Measurements from ENCODE around the gene SDF2.

DNA sequence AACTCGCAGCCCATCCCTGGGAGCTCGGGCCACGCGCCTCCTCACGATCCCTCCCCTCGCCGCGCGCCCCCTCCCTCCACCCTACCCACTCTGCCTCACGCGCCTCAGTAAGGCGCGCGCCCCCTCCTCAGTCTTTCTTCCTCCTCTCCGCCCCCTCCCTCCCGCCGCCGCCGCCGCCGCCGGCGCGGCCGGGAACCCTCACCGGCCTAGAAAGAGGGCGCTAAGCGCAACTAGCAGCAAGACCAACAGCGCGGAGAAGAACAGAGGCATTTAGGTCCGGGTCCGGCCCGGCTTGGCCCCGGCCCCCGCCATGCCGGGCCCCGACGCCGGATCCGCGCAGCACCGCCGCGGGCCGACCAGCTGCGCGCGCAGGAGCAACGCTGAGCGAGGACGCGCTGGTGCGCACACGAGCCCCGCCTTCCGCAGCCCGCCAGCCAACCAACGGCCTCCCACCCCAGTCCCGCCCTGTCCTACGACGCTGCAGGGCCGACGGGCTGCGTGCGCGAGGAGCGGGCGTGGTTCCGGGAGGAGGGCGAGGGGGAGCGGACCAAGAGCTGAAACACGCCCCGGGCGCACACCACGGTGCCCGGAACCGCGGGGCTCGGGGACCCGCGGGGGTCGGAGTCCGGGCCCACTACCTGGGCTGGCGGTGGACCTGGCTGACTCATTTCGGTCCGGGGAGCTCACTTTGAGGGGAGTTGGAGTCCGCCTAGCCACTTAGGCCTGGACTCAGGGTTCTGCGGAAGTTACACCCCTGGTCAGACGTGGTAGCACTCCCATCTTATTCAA lies 16.7 kb downstream of the SDF2 start, which contains the start of gene BLTP2:
- TF ChIP-seq, protein P1, sequence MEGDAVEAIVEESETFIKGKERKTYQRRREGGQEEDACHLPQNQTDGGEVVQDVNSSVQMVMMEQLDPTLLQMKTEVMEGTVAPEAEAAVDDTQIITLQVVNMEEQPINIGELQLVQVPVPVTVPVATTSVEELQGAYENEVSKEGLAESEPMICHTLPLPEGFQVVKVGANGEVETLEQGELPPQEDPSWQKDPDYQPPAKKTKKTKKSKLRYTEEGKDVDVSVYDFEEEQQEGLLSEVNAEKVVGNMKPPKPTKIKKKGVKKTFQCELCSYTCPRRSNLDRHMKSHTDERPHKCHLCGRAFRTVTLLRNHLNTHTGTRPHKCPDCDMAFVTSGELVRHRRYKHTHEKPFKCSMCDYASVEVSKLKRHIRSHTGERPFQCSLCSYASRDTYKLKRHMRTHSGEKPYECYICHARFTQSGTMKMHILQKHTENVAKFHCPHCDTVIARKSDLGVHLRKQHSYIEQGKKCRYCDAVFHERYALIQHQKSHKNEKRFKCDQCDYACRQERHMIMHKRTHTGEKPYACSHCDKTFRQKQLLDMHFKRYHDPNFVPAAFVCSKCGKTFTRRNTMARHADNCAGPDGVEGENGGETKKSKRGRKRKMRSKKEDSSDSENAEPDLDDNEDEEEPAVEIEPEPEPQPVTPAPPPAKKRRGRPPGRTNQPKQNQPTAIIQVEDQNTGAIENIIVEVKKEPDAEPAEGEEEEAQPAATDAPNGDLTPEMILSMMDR (IDR thresholded peaks at IDR 0.05), result no peak
- no peak for TF ChIP-seq POLR2A (IDR thresholded peaks at IDR 0.05)
